Activated CD8-positive, alpha-beta memory T cell treated with anti-CD3 and anti-CD28 coated beads, Interleukin-2, amount 10 ng/mL, durations not matched to agents 7 days and 5 days (primary cell): ENCODE results near the gene NCOA7. TPM values are rescaled to one million over a fixed set of nuclear protein-coding genes. Genes with fewer than 3 reads are reported as not detected.

ENCODE experiments used
- ATAC-seq: fragments of 150-1000 bp; cut with Tn5 transposase; one replicate; pipeline ENCODE4 v1.10.0; 2021; ENCODE audit warnings: moderate library complexity
- CTCF ChIA-PET: fragments of 350-600 bp; sonication (Branson Sonifier 250); formaldehyde crosslinking; loops from one replicate; lab custom pipeline; 2021; ENCODE audit warnings: antibody characterized with exemption; lab: Charles Lee
- DNase-seq: peaks from one replicate; pipeline ENCODE4 v3.0.0-alpha.2; 2020
- H3K27ac Mint-ChIP-seq: one replicate; pipeline ENCODE4 v1.8.0; 2021; ENCODE audit warnings: mild to moderate bottlenecking, mixed read lengths
- H3K27me3 Mint-ChIP-seq: one replicate; pipeline ENCODE4 v1.8.0; 2021; ENCODE audit warnings: mixed read lengths
- H3K36me3 Mint-ChIP-seq: one replicate; pipeline ENCODE4 v1.8.0; 2021; ENCODE audit warnings: mild to moderate bottlenecking, mixed read lengths
- H3K4me1 Mint-ChIP-seq: one replicate; pipeline ENCODE4 v1.8.0; 2021; ENCODE audit warnings: mixed read lengths
- H3K4me3 Mint-ChIP-seq: one replicate; pipeline ENCODE4 v1.8.0; 2021; ENCODE audit warnings: mild to moderate bottlenecking, moderate library complexity, mixed read lengths
- H3K9me3 Mint-ChIP-seq: one replicate; pipeline ENCODE4 v1.8.0; 2022; ENCODE audit warnings: low read depth, mixed read lengths
- total RNA-seq, 2 experiments: library from RNA; stranded (reverse); gene quantifications; one replicate each; pipeline ENCODE4 v1.2.3, GENCODE V29; 2021

Gene NCOA7
- total RNA-seq, 2 experiments from 2014 or later = 45.3 to 46.9 TPM

DNA sequence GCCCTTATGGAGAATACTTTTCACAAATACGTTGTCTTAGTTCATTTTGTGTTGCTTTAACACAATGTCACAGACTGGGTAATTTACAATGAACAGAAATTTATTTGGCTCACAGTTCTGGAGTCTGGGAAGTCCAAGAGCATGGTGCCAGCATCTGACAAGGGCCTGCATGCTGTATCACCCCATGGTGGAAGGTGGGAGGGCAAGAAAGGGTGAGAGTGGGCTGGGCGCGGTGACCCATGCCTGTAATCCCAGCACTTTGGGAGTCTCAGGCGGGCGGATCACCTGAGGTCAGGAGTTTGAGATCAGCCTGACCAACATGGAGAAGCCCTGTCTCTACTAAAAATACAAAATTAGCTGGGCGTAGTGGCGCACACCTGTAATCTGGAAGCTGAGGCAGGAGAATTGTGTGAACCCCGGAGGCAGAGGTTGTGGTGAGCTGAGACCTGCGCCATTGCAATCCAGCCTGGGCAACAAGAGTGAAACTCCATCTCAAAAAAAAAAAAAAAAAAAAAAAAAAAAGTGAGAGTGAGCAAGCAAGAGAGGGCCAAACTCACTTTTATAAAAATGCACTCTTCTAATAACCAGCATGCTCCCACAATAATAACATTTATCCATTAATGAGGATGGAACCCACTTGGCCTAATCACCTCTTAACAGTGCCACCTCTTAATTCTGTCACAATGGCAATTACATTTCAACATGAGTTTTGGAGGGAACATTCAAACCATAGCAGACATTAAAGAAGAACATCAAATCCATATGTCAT is 36.1 kb downstream of the NCOA7 start:
- ATAC-seq = no peak
- DNase-seq = no peak
- CTCF ChIA-PET = interaction anchor here (0.7 kb wide), 1 partner anchor 974 kb away, joined by 3 read pairs; no protein-coding TSS in a partner anchor
- no peaks in the 10 kb centered on the region for H3K27me3 Mint-ChIP-seq
- H3K36me3 Mint-ChIP-seq = peaks cover 19% of the 10 kb centered on the region
- peaks cover 2% of the 10 kb centered on the region for H3K9me3 Mint-ChIP-seq
- peaks cover 47% of the 10 kb centered on the region for H3K4me1 Mint-ChIP-seq
- no peak overlapping the region for H3K27ac Mint-ChIP-seq
- no peak overlapping the region for H3K4me3 Mint-ChIP-seq

- CTCF ChIA-PET = interaction anchor here (3.5 kb wide), 1 partner anchor 37 kb away, joined by 14 read pairs; the partner anchor contains the start of gene NCOA7
- Mint-ChIP-seq H3K4me3 (no peak overlapping the region), H3K27ac (peak overlapping the region; percentile 21), H3K27me3 (no peaks in the 10 kb centered on the region), H3K36me3 (peaks cover 17% of the 10 kb centered on the region), H3K4me1 (peaks cover 54% of the 10 kb centered on the region), H3K9me3 (peaks cover 2% of the 10 kb centered on the region)
- ATAC-seq (no peak), DNase-seq (no peak)
These were observed 37.1 kb downstream of the NCOA7 start for GRCh38 chr6:125827788-125828320.

DNA sequence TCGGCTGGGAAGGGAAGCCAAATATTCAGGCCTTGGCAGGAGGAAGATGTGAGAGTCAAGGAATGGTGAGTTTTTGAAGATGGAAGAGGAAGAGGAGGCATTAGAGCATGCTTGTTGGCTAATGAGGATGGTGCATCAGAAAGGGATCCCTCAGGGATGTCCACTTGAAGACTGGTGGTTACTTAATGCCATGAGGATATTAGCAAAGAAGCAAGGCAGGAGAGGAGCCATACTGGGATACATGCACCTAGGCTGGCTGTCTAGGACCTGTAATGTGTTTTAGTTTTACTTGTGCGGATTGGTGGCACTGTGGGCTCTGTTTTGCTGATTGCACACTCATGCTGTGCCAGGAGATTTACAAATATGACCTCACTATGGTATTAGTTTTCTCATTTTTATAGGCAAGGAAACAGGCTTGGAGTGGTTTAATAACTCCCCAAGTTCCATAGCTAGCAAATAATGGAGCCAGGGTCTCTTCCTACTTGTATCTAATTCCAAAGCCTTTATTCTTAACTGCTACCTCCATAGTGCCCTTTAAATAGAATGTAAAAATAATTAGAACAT is 37.8 kb downstream of the NCOA7 start:
- H3K36me3 Mint-ChIP-seq = peaks cover 15% of the 10 kb centered on the region
- CTCF ChIA-PET = interaction anchor here (0.9 to 3.5 kb wide), 3 partner anchors 12 to 76 kb away, joined by 3 to 14 read pairs (median 4); partner anchors contain the start of gene NCOA7
- H3K27ac Mint-ChIP-seq = no peak overlapping the region
- peaks cover 60% of the 10 kb centered on the region for H3K4me1 Mint-ChIP-seq
- no peaks in the 10 kb centered on the region for H3K27me3 Mint-ChIP-seq
- no peak for ATAC-seq
- DNase-seq = no peak
- no peak overlapping the region for H3K4me3 Mint-ChIP-seq
- H3K9me3 Mint-ChIP-seq = peaks cover 2% of the 10 kb centered on the region

GRCh38 chr6:125829433-125829832 is 38.7 kb downstream of the NCOA7 start:
- Mint-ChIP-seq H3K36me3 (peaks cover 15% of the 10 kb centered on the region), H3K4me1 (peaks cover 67% of the 10 kb centered on the region), H3K27me3 (no peaks in the 10 kb centered on the region), H3K27ac (peak overlapping the region; percentile 29), H3K9me3 (peaks cover 2% of the 10 kb centered on the region), H3K4me3 (peak overlapping the region; percentile 1)
- peak; percentile 70 for ATAC-seq
- DNase-seq = peak; percentile 48
- CTCF ChIA-PET = interaction anchor here (0.9 to 3.5 kb wide), 5 partner anchors 12 to 75 kb away, joined by 3 to 14 read pairs (median 4); partner anchors contain the start of gene NCOA7

- Mint-ChIP-seq H3K36me3 (peaks cover 11% of the 10 kb centered on the region), H3K4me1 (peaks cover 67% of the 10 kb centered on the region), H3K9me3 (peaks cover under 1% of the 10 kb centered on the region), H3K27ac (peak overlapping the region; percentile 70), H3K4me3 (peak overlapping the region; percentile 63), H3K27me3 (no peaks in the 10 kb centered on the region)
- ATAC-seq (peak; percentile 42), DNase-seq (no peak)
- CTCF ChIA-PET = interaction anchor here (0.7 to 1.8 kb wide), 4 partner anchors 8 to 125 kb away, joined by 3 to 12 read pairs (median 4); partner anchors contain the start of genes HINT3 and NCOA7
These were observed 40.9 kb downstream of the NCOA7 start for GRCh38 chr6:125831659-125832058.

- CTCF ChIA-PET = interaction anchor here (1.1 to 2.3 kb wide), 2 partner anchors 124 to 142 kb away, joined by 3 to 9 read pairs; partner anchors contain the start of gene HINT3
- peaks cover 8% of the 10 kb centered on the region for H3K36me3 Mint-ChIP-seq
- H3K27ac Mint-ChIP-seq = peak overlapping the region; percentile 38
- no peaks in the 10 kb centered on the region for H3K27me3 Mint-ChIP-seq
- DNase-seq = no peak
- H3K4me3 Mint-ChIP-seq = no peak overlapping the region
- no peak for ATAC-seq
- no peaks in the 10 kb centered on the region for H3K9me3 Mint-ChIP-seq
- peaks cover 60% of the 10 kb centered on the region for H3K4me1 Mint-ChIP-seq
These were observed 41.8 kb downstream of the NCOA7 start for GRCh38 chr6:125832391-125833117.

GRCh38 chr6:125834348-125834747 is 43.6 kb downstream of the NCOA7 start:
- CTCF ChIA-PET = interaction anchor here (1.5 to 2.3 kb wide), 4 partner anchors 17 to 122 kb away, joined by 3 to 10 read pairs (median 6); partner anchors contain the start of genes HINT3 and NCOA7
- no peaks in the 10 kb centered on the region for H3K27me3 Mint-ChIP-seq
- no peaks in the 10 kb centered on the region for H3K9me3 Mint-ChIP-seq
- peaks cover 48% of the 10 kb centered on the region for H3K4me1 Mint-ChIP-seq
- no peak overlapping the region for H3K4me3 Mint-ChIP-seq
- H3K36me3 Mint-ChIP-seq = peaks cover 6% of the 10 kb centered on the region
- no peak for DNase-seq
- H3K27ac Mint-ChIP-seq = peak overlapping the region; percentile 47
- peak; percentile 52 for ATAC-seq

DNA sequence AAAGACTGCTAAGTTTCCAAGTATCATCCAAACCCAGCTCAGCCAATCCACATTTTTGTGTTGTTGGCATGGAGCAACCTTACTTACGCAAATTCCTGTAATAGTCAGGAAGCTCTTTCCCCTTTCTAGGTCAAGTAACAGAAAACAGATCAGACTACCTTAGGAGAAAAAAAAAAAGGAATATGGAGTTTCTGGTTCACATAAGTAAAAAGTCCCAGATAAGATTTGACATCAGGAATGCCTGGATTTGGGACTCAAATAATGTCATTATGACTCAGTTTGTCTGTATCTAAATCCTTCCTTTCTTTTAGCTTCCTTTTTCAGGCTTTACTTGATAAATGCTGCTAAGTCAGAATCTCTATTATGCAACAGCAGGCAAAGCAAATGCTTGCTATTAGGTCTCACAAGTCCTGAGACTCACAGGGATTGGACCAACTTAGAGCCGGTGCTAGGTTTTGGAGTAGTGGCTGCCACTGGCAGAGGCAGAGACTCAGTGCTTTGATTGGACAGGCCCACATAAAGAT is 44.5 kb downstream of the NCOA7 start:
- ATAC-seq (no peak), DNase-seq (no peak)
- Mint-ChIP-seq H3K27me3 (no peaks in the 10 kb centered on the region), H3K36me3 (peaks cover 6% of the 10 kb centered on the region), H3K9me3 (no peaks in the 10 kb centered on the region), H3K4me3 (no peak overlapping the region), H3K4me1 (peaks cover 38% of the 10 kb centered on the region), H3K27ac (no peak overlapping the region)
- CTCF ChIA-PET = interaction anchor here (0.7 to 2.1 kb wide), 5 partner anchors 18 to 155 kb away, joined by 3 to 10 read pairs (median 3); partner anchors contain the start of genes NCOA7 and TRMT11

DNA sequence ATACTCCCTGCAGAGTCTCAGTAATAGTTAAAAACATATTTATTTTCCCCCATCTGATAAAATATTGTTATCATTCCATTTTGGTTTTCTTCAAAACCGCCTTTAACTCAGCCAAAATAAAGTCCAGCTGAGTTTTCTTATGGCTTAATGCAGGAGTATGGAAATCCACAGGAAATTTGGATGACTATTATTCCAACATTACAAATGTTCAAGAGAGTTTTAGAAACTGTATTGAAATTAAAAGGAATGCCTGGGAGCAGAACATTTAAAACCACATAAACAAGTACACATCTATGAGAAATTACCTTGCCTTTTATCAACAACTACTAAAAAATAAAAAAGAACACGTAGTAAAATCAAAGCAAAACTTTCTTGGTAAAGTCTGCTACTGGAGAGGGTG is 45.7 kb downstream of the NCOA7 start:
- no peak overlapping the region for H3K27ac Mint-ChIP-seq
- H3K4me3 Mint-ChIP-seq = no peak overlapping the region
- H3K9me3 Mint-ChIP-seq = no peaks in the 10 kb centered on the region
- CTCF ChIA-PET = no interaction called here
- H3K4me1 Mint-ChIP-seq = peaks cover 29% of the 10 kb centered on the region
- DNase-seq (no peak), ATAC-seq (no peak)
- H3K27me3 Mint-ChIP-seq = no peaks in the 10 kb centered on the region
- peaks cover 6% of the 10 kb centered on the region for H3K36me3 Mint-ChIP-seq

DNA sequence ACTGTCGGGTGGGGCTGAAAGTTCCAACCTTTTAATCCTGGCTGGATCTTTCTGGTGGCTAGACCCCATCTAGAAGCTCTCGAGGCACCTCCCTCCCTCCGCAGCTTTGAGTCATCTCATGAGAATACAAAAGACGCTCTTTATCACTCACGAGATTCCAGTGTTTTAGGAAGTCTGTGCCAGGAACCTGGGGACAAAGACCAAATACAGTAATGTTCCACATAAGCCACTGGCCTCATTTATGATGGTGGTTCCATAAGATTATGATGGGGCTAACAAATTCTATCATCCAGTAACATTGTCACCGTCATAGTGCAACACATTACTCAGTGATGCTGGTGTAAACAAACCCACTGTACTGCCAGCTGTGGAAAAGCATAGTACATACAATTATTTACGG is 48.7 kb downstream of the NCOA7 start:
- ATAC-seq (no peak), DNase-seq (no peak)
- Mint-ChIP-seq H3K36me3 (peaks cover 10% of the 10 kb centered on the region), H3K4me1 (peaks cover 5% of the 10 kb centered on the region), H3K9me3 (no peaks in the 10 kb centered on the region), H3K4me3 (no peak overlapping the region), H3K27ac (no peak overlapping the region), H3K27me3 (no peaks in the 10 kb centered on the region)
- CTCF ChIA-PET = interaction anchor here (1.0 to 2.4 kb wide), 3 partner anchors 8 to 49 kb away, joined by 3 to 13 read pairs (median 3); partner anchors contain the start of gene NCOA7

DNA sequence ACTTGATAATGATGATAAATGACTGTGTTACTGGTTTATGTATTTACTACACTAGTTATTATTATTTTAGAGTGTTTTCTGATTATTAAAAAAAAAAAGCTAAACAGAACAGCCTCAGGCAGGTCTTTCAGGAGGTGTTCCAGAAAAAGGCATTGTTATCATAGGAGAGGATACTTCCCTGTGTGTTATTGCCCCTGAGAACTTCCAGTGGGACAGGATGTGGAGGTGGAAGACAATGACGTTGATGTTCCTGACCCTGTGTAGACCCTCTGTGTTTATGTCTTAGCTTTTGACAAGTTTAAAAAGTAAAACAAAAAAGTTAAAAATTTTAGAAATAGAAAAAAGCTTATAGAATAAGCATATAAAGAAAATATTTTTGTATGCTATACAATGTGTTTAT is 49.1 kb downstream of the NCOA7 start:
- ATAC-seq (no peak), DNase-seq (no peak)
- Mint-ChIP-seq H3K4me3 (no peak overlapping the region), H3K27ac (no peak overlapping the region), H3K4me1 (peaks cover 2% of the 10 kb centered on the region), H3K36me3 (peaks cover 10% of the 10 kb centered on the region), H3K9me3 (no peaks in the 10 kb centered on the region), H3K27me3 (no peaks in the 10 kb centered on the region)
- CTCF ChIA-PET = interaction anchor here (1.0 to 2.4 kb wide), 3 partner anchors 8 to 49 kb away, joined by 3 to 13 read pairs (median 3); partner anchors contain the start of gene NCOA7

DNA sequence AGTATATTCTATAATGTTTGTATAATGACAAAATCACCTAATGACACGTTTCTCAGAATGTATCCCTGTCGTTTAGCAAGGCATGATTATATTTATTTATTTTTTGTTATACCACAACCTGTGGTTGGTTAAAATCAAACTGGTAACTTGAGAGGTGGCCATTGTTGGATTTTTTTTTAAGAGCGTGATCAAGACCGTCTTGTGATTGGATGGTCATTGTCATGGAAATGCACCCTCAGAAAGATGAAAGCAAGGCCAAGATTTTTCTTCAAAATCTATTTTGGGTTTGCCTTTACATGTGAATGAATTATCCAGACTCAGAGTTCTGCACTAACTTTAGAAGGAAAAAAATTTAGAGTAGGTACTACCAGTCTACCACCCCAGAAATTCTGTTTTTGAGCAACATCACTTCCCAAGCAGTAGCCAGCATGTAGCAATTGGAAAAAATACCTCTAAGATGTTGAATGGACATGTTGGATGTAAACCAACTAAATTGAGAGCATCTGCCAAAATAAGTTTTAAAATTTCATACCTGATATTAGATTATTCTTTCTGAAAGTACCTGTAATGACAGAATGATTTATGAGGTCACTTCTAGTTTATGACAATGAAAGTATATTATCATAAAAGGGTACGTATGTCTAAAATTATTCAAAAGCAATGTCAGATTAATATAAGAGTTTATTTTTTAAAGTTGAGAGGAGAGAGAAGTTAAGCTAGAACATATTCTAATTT is 50.8 kb downstream of the NCOA7 start:
- Mint-ChIP-seq H3K36me3 (peaks cover 14% of the 10 kb centered on the region), H3K27me3 (no peaks in the 10 kb centered on the region), H3K27ac (no peak overlapping the region), H3K9me3 (no peaks in the 10 kb centered on the region), H3K4me1 (peaks cover 2% of the 10 kb centered on the region), H3K4me3 (no peak overlapping the region)
- CTCF ChIA-PET = no interaction called here
- DNase-seq = no peak
- ATAC-seq = no peak
